ENCODE results near the gene PHACTR1. TPM values are rescaled to one million over a fixed set of nuclear protein-coding genes. Genes with fewer than 3 reads are reported as not detected.

The PHACTR1 gene
- total RNA-seq, 5 donors from 2014 or later (not counting 1 experiment from before 2014, with no cell fraction given): 0.63 to 2.6 (median 1.1) TPM

GRCh38 chr6:13292774-13293173 is 576.2 kb downstream of the PHACTR1 start:
- Mint-ChIP-seq H3K27me3 (no peaks in the 10 kb centered on the region), H3K27ac (no peak overlapping the region), H3K4me3 (no peak overlapping the region), H3K36me3 (peaks cover 60% of the 10 kb centered on the region), H3K9me3 (peaks cover 0 to 3% (median 2%) of the 10 kb centered on the region in 3 donors), H3K4me1 (peaks cover 0 to 3% (median 0%) of the 10 kb centered on the region in 3 donors)
- ATAC-seq (replicated peaks in 1 of 4): no peak
- no peaks in the 10 kb centered on the region for H3K9me3 ChIP-seq
- no peaks in the 10 kb centered on the region for H3K4me1 ChIP-seq (ENCODE audit: control insufficient read depth in 1 of 2, extremely low read depth in 1 of 2, insufficient read depth in 2 of 2, low read length in 2 of 2)
- H3K27me3 ChIP-seq (replicated peaks in 1 of 2; ENCODE audit: control insufficient read depth in 2 of 2, extremely low read depth in 1 of 2, insufficient read depth in 2 of 2, low read length in 1 of 2): no peaks in the 10 kb centered on the region
- POLR2A ChIA-PET: no interaction called here
- H3K27ac ChIP-seq (ENCODE audit: low read length): no peak overlapping the region
- H3K4me3 ChIP-seq (ENCODE audit: control insufficient read depth in 1 of 2, extremely low read depth in 1 of 2, low read length in 1 of 2): no peak overlapping the region
- peaks cover 22 to 35% of the 10 kb centered on the region in 2 donors for H3K36me3 ChIP-seq (ENCODE audit: control insufficient read depth in 2 of 2, extremely low read depth in 1 of 2, insufficient read depth in 1 of 2, low read length in 1 of 2)
- CTCF ChIA-PET: no interaction called here
- 100% methylated on average over 8 of the region's 9 CpGs for WGBS (ENCODE audit: insufficient coverage)
- no peak for DNase-seq

- H3K27ac ChIP-seq (ENCODE audit: low read length): no peak overlapping the region
- peaks cover 26 to 48% of the 10 kb centered on the region in 2 donors for H3K36me3 ChIP-seq (ENCODE audit: control insufficient read depth in 2 of 2, extremely low read depth in 1 of 2, insufficient read depth in 1 of 2, low read length in 1 of 2)
- no peaks in the 10 kb centered on the region for H3K4me1 ChIP-seq (ENCODE audit: control insufficient read depth in 1 of 2, extremely low read depth in 1 of 2, insufficient read depth in 2 of 2, low read length in 2 of 2)
- DNase-seq (no peak), ATAC-seq (replicated peaks in 1 of 4) (no peak)
- WGBS (ENCODE audit: insufficient coverage): 83% methylated on average over 6 of the region's 13 CpGs
- ChIA-PET CTCF (no interaction called here), POLR2A (interaction anchor here in 1 of 2 donors (0.6 kb wide), 1 partner anchor 80 kb away, joined by 4 read pairs; no protein-coding TSS in a partner anchor)
- peaks cover 61% of the 10 kb centered on the region for H3K36me3 Mint-ChIP-seq
- no peaks in the 10 kb centered on the region for H3K9me3 ChIP-seq
- no peak overlapping the region for H3K4me3 ChIP-seq (ENCODE audit: control insufficient read depth in 1 of 2, extremely low read depth in 1 of 2, low read length in 1 of 2)
- H3K27me3 Mint-ChIP-seq: no peaks in the 10 kb centered on the region
- H3K27ac Mint-ChIP-seq: no peak overlapping the region
- H3K9me3 Mint-ChIP-seq: peaks cover 0 to 2% (median 0%) of the 10 kb centered on the region in 3 donors
- H3K4me3 Mint-ChIP-seq: no peak overlapping the region
- H3K4me1 Mint-ChIP-seq: peaks cover 0 to 3% (median 0%) of the 10 kb centered on the region in 3 donors
- H3K27me3 ChIP-seq (replicated peaks in 1 of 2; ENCODE audit: control insufficient read depth in 2 of 2, extremely low read depth in 1 of 2, insufficient read depth in 2 of 2, low read length in 1 of 2): no peaks in the 10 kb centered on the region
Observed at GRCh38 chr6:13294499-13295069, 578.0 kb downstream of the PHACTR1 start.

- Mint-ChIP-seq H3K9me3 (no peaks in the 10 kb centered on the region), H3K36me3 (peaks cover 60% of the 10 kb centered on the region), H3K27me3 (no peaks in the 10 kb centered on the region), H3K4me3 (no peak overlapping the region), H3K4me1 (peaks cover 0 to 3% (median 0%) of the 10 kb centered on the region in 3 donors), H3K27ac (no peak overlapping the region)
- ATAC-seq (replicated peaks in 1 of 4) (no peak), DNase-seq (no peak)
- Histone ChIP-seq H3K4me1 (ENCODE audit: control insufficient read depth in 1 of 2, extremely low read depth in 1 of 2, insufficient read depth in 2 of 2, low read length in 2 of 2) (no peaks in the 10 kb centered on the region), H3K36me3 (ENCODE audit: control insufficient read depth in 2 of 2, extremely low read depth in 1 of 2, insufficient read depth in 1 of 2, low read length in 1 of 2) (peaks cover 30 to 57% of the 10 kb centered on the region in 2 donors), H3K9me3 (no peaks in the 10 kb centered on the region), H3K27ac (ENCODE audit: low read length) (no peak overlapping the region), H3K4me3 (ENCODE audit: control insufficient read depth in 1 of 2, extremely low read depth in 1 of 2, low read length in 1 of 2) (no peak overlapping the region), H3K27me3 (replicated peaks in 1 of 2; ENCODE audit: control insufficient read depth in 2 of 2, extremely low read depth in 1 of 2, insufficient read depth in 2 of 2, low read length in 1 of 2) (no peaks in the 10 kb centered on the region)
- ChIA-PET POLR2A (no interaction called here), CTCF (no interaction called here)
- 99% methylated on average over 11 of the region's 11 CpGs for WGBS (ENCODE audit: insufficient coverage)
Observed at GRCh38 chr6:13295576-13295975, 579.0 kb downstream of the PHACTR1 start.

GRCh38 chr6:13296536-13296997 is 580.0 kb downstream of the PHACTR1 start:
- POLR2A ChIA-PET: no interaction called here
- no peak overlapping the region for H3K27ac ChIP-seq (ENCODE audit: low read length)
- H3K27me3 ChIP-seq (replicated peaks in 1 of 2; ENCODE audit: control insufficient read depth in 2 of 2, extremely low read depth in 1 of 2, insufficient read depth in 2 of 2, low read length in 1 of 2): no peaks in the 10 kb centered on the region
- Mint-ChIP-seq H3K27ac (no peak overlapping the region), H3K4me3 (no peak overlapping the region), H3K9me3 (no peaks in the 10 kb centered on the region), H3K4me1 (peaks cover 0 to 3% (median 0%) of the 10 kb centered on the region in 3 donors), H3K27me3 (no peaks in the 10 kb centered on the region), H3K36me3 (peaks cover 68% of the 10 kb centered on the region)
- no peak for ATAC-seq (replicated peaks in 1 of 4)
- no peak overlapping the region for H3K4me3 ChIP-seq (ENCODE audit: control insufficient read depth in 1 of 2, extremely low read depth in 1 of 2, low read length in 1 of 2)
- H3K36me3 ChIP-seq (ENCODE audit: control insufficient read depth in 2 of 2, extremely low read depth in 1 of 2, insufficient read depth in 1 of 2, low read length in 1 of 2): peaks cover 32 to 61% of the 10 kb centered on the region in 2 donors
- no peak for DNase-seq
- 99% methylated on average over 8 of the region's 9 CpGs for WGBS (ENCODE audit: insufficient coverage)
- no peaks in the 10 kb centered on the region for H3K4me1 ChIP-seq (ENCODE audit: control insufficient read depth in 1 of 2, extremely low read depth in 1 of 2, insufficient read depth in 2 of 2, low read length in 2 of 2)
- no peaks in the 10 kb centered on the region for H3K9me3 ChIP-seq
- CTCF ChIA-PET: no interaction called here

- Histone ChIP-seq H3K27me3 (replicated peaks in 1 of 2; ENCODE audit: control insufficient read depth in 2 of 2, extremely low read depth in 1 of 2, insufficient read depth in 2 of 2, low read length in 1 of 2) (no peaks in the 10 kb centered on the region), H3K4me1 (ENCODE audit: control insufficient read depth in 1 of 2, extremely low read depth in 1 of 2, insufficient read depth in 2 of 2, low read length in 2 of 2) (peaks cover 0 to 2% of the 10 kb centered on the region in 2 experiments), H3K27ac (ENCODE audit: low read length) (no peak overlapping the region), H3K4me3 (ENCODE audit: control insufficient read depth in 1 of 2, extremely low read depth in 1 of 2, low read length in 1 of 2) (no peak overlapping the region), H3K9me3 (no peaks in the 10 kb centered on the region), H3K36me3 (ENCODE audit: control insufficient read depth in 2 of 2, extremely low read depth in 1 of 2, insufficient read depth in 1 of 2, low read length in 1 of 2) (peaks cover 38 to 59% of the 10 kb centered on the region in 2 donors)
- Mint-ChIP-seq H3K4me1 (peaks cover 0 to 5% (median 0%) of the 10 kb centered on the region in 3 donors), H3K9me3 (no peaks in the 10 kb centered on the region), H3K36me3 (peaks cover 70% of the 10 kb centered on the region), H3K27me3 (no peaks in the 10 kb centered on the region), H3K27ac (no peak overlapping the region), H3K4me3 (no peak overlapping the region)
- ATAC-seq (replicated peaks in 1 of 4): no peak
- POLR2A ChIA-PET: no interaction called here
- no peak for DNase-seq
- 93% methylated on average over 3 of the region's 5 CpGs for WGBS (ENCODE audit: insufficient coverage)
- CTCF ChIA-PET: no interaction called here
Observed at GRCh38 chr6:13297391-13297790, 580.8 kb downstream of the PHACTR1 start.

- H3K4me3 Mint-ChIP-seq: no peak overlapping the region
- 90% methylated on average over 2 of the region's 3 CpGs for WGBS (ENCODE audit: insufficient coverage)
- ATAC-seq (replicated peaks in 1 of 4) (no peak), DNase-seq (no peak)
- H3K36me3 ChIP-seq (ENCODE audit: control insufficient read depth in 2 of 2, extremely low read depth in 1 of 2, insufficient read depth in 1 of 2, low read length in 1 of 2): peaks cover 34 to 54% of the 10 kb centered on the region in 2 donors
- H3K27me3 ChIP-seq (replicated peaks in 1 of 2; ENCODE audit: control insufficient read depth in 2 of 2, extremely low read depth in 1 of 2, insufficient read depth in 2 of 2, low read length in 1 of 2): no peaks in the 10 kb centered on the region
- H3K9me3 Mint-ChIP-seq: no peaks in the 10 kb centered on the region
- H3K4me1 Mint-ChIP-seq: peaks cover 6 to 16% (median 10%) of the 10 kb centered on the region in 3 donors
- peaks cover 0 to 13% of the 10 kb centered on the region in 2 experiments for H3K4me1 ChIP-seq (ENCODE audit: control insufficient read depth in 1 of 2, extremely low read depth in 1 of 2, insufficient read depth in 2 of 2, low read length in 2 of 2)
- ChIA-PET CTCF (no interaction called here), POLR2A (no interaction called here)
- no peak overlapping the region for H3K27ac Mint-ChIP-seq
- no peak overlapping the region for H3K27ac ChIP-seq (ENCODE audit: low read length)
- peaks cover 72% of the 10 kb centered on the region for H3K36me3 Mint-ChIP-seq
- no peaks in the 10 kb centered on the region for H3K27me3 Mint-ChIP-seq
- H3K4me3 ChIP-seq (ENCODE audit: control insufficient read depth in 1 of 2, extremely low read depth in 1 of 2, low read length in 1 of 2): no peak overlapping the region
- H3K9me3 ChIP-seq: no peaks in the 10 kb centered on the region
Observed at GRCh38 chr6:13298446-13298845, 581.9 kb downstream of the PHACTR1 start.
